Measurements from ENCODE around the gene STAC3.

Gene STAC3

GRCh38 chr12:57222286-57223190 lies 28.4 kb downstream of the STAC3 start:
- no peak for DNase-seq

GRCh38 chr12:57221169-57221917 lies 29.6 kb downstream of the STAC3 start:
- no peak for DNase-seq

- no peak for DNase-seq
Measured at GRCh38 chr12:57220770-57221168, 30.2 kb downstream of the STAC3 start.

GRCh38 chr12:57219993-57220754 lies 30.8 kb downstream of the STAC3 start:
- DNase-seq: no peak

- DNase-seq: no peak
Measured at GRCh38 chr12:57219205-57219992, 31.6 kb downstream of the STAC3 start.

- DNase-seq: no peak
Measured at GRCh38 chr12:57218030-57218853, 32.7 kb downstream of the STAC3 start.

GRCh38 chr12:57216921-57217879 lies 33.8 kb downstream of the STAC3 start:
- DNase-seq: no peak

- no peak for DNase-seq
Measured at GRCh38 chr12:57216014-57216911, 34.7 kb downstream of the STAC3 start, which contains the start of gene NXPH4. TSS of gene NXPH4 (plus strand) at chr12:57216794. CDS start at chr12:57216970, 176 bp downstream.

- no peak for DNase-seq
Measured at GRCh38 chr12:57215668-57216013, 35.3 kb downstream of the STAC3 start.

GRCh38 chr12:57215065-57215464 lies 35.9 kb downstream of the STAC3 start:
- no peak for DNase-seq

GRCh38 chr12:57214398-57214781 lies 36.6 kb downstream of the STAC3 start:
- DNase-seq: peak; percentile 24

- no peak for DNase-seq
Measured at GRCh38 chr12:57213763-57214397, 37.1 kb downstream of the STAC3 start.

GRCh38 chr12:57213058-57213715 lies 37.8 kb downstream of the STAC3 start:
- DNase-seq: peak; percentile 31

GRCh38 chr12:57212701-57213057 lies 38.3 kb downstream of the STAC3 start:
- DNase-seq: no peak

GRCh38 chr12:57211791-57212700 lies 38.9 kb downstream of the STAC3 start:
- DNase-seq: no peak

GRCh38 chr12:57210926-57211692 lies 39.9 kb downstream of the STAC3 start:
- DNase-seq: no peak

Data from NCI-H1436 treated with DMSO at 0.1 percent for 48 hours (cell line).